Renal cortical epithelial cell (primary cell): Measurements from ENCODE around the gene TMPRSS4. TPM values are rescaled to one million over a fixed set of nuclear protein-coding genes. Genes with fewer than 3 reads are reported as not detected.
A peak's percentile ranks its signal among the peaks of the same experiment; 100 is the strongest.

Experiments used
- DNase-seq: peaks from one replicate; pipeline ENCODE4 v3.0.0-alpha.2; 2011; ENCODE audit warnings: low read depth
- total RNA-seq: library from RNA; depleted of rRNA; stranded (reverse); fragments of >200 nt; gene quantifications from 2 replicates; pipeline ENCODE4 v1.2.3, GENCODE V29; 2014

The TMPRSS4 gene
- total RNA-seq, 1 donor from 2014 or later = 2.4 TPM

- no peak for DNase-seq
Observed at GRCh38 chr11:118105657-118106305, 28.9 kb downstream of the TMPRSS4 start.

GRCh38 chr11:118106789-118107335 lies 30.0 kb downstream of the TMPRSS4 start:
- peak; percentile 85 for DNase-seq

GRCh38 chr11:118108513-118108912 lies 31.6 kb downstream of the TMPRSS4 start:
- no peak for DNase-seq

- DNase-seq = peak; percentile 72
Observed at GRCh38 chr11:118109231-118109630, 32.4 kb downstream of the TMPRSS4 start.

GRCh38 chr11:118111019-118111743 lies 34.3 kb downstream of the TMPRSS4 start:
- no peak for DNase-seq

GRCh38 chr11:118111744-118112035 lies 34.8 kb downstream of the TMPRSS4 start:
- no peak for DNase-seq

GRCh38 chr11:118112711-118113430 lies 36.0 kb downstream of the TMPRSS4 start:
- no peak for DNase-seq

GRCh38 chr11:118114266-118114665 lies 37.4 kb downstream of the TMPRSS4 start:
- no peak for DNase-seq

- DNase-seq = no peak
Observed at GRCh38 chr11:118115048-118115447, 38.2 kb downstream of the TMPRSS4 start.

GRCh38 chr11:118117790-118118601 lies 41.1 kb downstream of the TMPRSS4 start:
- DNase-seq = no peak

GRCh38 chr11:118120793-118121192 lies 43.9 kb downstream of the TMPRSS4 start:
- no peak for DNase-seq

GRCh38 chr11:118124929-118125535 lies 48.2 kb downstream of the TMPRSS4 start:
- no peak for DNase-seq

- no peak for DNase-seq
Observed at GRCh38 chr11:118126082-118126838, 49.4 kb downstream of the TMPRSS4 start.

GRCh38 chr11:118128310-118128709 lies 51.4 kb downstream of the TMPRSS4 start:
- DNase-seq = no peak

GRCh38 chr11:118128721-118129470 lies 52.0 kb downstream of the TMPRSS4 start:
- no peak for DNase-seq

- DNase-seq = no peak
Observed at GRCh38 chr11:118129471-118130172, 52.7 kb downstream of the TMPRSS4 start.

GRCh38 chr11:118132385-118133151 lies 55.7 kb downstream of the TMPRSS4 start:
- DNase-seq = no peak

- no peak for DNase-seq
Observed at GRCh38 chr11:118133816-118134215, 56.9 kb downstream of the TMPRSS4 start.
